ENCODE results near the gene RNF168.
A peak's percentile ranks its signal among the peaks of the same experiment; 100 is the strongest.
"Not testable (repeated sequence)": the region's sequence is repeated elsewhere in the genome, so short reads cannot be mapped to it uniquely, and the experiment has no call there.

RNF168 gene, protein sequence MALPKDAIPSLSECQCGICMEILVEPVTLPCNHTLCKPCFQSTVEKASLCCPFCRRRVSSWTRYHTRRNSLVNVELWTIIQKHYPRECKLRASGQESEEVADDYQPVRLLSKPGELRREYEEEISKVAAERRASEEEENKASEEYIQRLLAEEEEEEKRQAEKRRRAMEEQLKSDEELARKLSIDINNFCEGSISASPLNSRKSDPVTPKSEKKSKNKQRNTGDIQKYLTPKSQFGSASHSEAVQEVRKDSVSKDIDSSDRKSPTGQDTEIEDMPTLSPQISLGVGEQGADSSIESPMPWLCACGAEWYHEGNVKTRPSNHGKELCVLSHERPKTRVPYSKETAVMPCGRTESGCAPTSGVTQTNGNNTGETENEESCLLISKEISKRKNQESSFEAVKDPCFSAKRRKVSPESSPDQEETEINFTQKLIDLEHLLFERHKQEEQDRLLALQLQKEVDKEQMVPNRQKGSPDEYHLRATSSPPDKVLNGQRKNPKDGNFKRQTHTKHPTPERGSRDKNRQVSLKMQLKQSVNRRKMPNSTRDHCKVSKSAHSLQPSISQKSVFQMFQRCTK
- total RNA-seq = 136 to 252 (median 198) reads per million in 4 experiments

DNA sequence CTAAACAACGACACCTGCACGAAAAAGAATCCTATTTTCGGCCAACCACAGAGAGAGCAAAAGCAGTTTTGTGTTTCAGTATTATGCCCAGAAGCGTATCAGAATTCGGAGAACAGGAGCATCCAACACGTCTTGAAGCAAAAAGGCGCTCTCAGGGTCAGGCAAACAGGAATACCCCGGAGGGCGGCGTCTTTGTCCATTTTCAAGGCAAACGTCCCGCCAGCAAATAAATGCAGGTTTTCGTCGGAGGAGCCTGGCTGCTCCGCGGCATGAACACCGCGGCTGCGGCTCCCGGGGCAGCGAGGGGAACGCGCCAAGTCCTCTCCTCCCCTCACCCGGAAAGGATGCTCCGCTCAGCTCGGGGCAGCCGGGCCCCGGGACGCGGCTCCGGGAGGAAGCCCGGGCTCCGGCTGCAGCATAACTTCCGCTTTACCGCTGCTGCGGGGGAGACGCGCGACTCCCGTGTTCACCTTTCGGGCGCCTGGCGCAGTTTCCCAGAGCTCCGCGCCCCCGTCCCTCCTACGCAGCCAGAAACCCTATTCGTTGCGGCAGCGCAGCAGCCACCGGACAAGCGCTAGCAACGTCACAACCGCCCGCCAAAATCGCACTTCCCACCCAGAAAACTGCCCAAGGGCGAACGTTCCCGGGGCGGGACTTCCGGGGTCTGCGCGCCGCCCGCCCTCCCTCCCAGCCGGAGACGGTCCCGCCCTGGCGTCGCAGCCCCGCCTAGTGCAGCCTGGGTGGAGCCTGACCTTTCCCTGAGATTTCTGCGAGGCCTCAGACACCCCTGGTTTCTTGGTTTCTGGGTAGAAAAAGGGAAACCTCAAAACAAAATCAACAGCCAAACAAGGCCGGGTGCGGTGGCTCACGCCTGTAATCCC is at the start of gene RNF168:
Gene RNF168, minus strand, starts transcription at position 573 of the 881 bp plus-strand sequence. CDS start 595 bp downstream, outside the sequence.
- DNase-seq = peak; percentile 85

DNA sequence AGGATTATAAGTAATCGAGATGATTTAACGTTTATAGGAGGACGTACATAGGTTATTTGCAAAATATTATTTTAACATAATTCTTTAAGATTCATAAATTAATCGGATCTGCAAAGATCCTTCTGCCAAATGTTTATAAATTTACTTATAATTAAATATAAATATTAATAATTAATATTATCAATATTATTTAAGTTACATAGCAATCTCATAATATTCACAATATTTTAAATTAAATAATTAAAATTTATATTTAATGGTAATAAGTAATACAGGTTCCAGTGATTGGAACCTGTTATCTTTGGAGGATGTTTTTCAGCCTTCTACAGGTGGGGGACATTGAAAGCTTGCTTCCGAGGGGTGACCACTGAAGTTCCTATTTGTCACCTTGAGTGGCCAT is 48.7 kb upstream of the RNF168 start:
- no peak for DNase-seq

DNA sequence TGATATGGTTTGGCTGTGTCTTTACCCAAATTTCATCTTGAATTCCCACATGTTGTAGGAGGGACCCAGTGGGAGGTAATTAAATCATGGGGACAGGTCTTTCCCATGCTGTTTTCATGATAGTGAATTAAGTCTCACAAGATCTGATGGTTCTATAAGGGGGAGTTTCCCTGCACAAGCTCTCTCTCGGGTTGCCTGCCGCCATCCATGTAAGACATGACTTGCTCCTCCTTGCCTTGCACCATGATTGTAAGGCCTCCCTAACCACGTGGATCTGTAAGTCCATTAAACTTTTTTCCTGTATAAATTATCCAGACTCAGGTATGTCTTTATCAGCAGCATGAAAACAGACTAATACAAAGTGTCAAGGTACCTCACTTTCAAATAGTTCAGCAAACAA is 46.6 kb upstream of the RNF168 start:
- DNase-seq = not testable (repeated sequence)

DNA sequence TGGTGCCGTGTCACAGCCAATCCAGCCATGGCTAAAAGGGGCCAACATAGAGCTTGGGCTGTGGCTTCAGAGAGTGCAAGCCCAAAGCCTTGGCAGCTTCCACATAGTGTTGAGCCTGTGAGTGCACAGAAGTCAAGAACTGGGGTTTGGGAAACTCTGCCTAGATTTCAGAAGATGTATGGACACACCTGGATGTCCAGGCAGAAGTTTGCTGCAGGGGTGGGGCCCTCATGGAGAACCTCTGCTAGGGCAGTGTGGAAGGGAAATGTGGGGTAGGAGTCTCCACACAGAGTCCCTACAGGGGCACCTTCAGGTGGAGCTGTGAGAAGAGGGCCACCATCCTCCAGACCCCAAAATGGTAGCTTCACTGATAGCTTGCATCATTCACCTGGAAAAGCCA is 45.7 kb upstream of the RNF168 start:
- not testable (repeated sequence) for DNase-seq

DNA sequence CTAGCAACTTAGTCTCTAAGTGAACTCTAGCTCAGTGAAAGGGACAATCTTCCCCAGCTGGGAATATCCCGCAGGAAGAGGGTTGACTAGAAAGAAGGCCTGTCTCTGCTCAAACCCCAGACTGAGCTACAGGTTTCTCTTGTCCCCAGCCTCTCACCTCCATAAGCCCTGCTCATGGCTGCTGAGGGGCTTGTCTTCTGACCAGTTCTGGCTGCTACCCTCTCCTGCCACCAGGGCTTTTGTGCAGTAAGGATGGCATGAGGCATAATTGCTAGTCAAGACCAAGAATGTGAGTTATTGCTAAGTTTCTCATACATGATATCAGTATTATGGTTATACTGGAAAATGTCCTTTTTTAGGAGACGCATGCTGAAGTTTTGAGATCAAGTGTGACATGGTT is 43.5 kb upstream of the RNF168 start:
- DNase-seq = no peak

DNA sequence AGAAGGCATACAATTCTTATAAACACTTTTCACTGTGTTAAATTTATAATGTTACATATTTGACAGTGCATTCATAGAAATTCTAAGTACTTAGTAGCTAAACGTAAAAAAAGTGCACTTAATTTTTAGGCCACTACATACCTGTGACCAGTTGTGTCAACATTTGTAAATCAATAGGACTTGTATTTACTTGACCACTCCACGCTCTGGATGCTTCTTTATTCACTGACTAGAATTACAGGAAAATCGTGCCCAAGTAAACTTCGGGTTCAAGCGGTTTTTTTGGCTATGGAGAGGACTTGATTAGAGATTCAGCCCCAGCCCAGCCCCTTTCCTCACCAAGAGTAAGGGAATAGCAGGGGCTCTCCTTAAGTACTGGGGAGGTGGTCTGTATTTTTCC is 43.0 kb upstream of the RNF168 start:
- no peak for DNase-seq

DNA sequence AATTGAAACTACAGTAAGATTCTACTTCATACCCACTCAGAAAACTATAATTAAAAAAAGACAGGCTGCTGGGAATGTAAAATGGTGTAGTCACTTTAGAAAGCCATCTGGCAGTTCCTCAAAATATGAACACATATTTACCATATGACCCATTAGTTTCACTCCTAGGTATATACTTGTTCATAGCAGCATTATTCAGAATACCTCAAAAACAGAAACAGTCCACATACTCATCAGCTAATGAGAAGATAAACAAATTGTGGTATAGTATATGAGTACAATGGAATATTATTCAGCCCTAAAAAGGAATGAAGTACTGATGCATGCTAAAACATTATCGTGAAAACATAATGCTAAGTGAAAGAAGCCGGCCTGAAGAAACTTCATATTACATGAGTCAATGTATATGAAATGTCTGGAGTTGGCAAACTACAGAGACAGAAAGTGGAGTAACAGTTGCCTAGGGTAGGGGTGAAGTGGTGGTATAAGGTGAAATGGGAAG is 41.0 kb upstream of the RNF168 start:
- no peak for DNase-seq

DNA sequence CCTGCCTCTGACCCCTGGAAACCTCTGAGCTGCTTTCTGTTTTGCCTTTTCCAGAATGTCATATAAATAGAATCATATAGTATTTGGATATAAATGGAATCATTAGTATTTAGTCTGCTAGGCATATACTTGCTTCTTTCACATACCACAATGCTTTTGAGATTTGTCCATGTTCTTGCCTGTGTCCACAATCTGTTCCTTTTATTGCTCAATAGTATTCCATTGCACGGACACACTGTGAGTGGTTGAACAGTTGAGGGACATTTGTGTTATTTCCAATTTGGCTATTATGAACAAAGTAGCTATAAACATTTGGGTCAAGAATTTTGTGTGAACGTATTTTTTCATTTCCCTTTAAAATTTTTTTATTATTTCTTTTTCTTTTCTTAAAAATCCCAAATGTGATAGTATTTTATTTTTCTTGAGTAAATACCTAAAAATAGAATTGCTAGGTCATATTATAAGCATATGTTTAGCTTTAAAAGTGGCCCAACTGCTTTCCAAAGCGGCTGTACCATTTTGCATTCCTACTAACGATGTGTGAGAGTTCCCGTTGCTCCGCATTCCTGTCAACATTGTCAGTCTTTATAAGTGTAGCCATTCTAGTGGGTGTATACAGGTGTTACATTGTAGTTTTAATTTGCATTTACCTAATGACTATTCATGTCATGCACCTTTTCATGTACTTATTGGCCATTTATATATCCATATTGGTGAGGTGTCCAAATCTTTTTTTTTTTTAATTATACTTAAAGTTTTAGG is 38.3 kb upstream of the RNF168 start:
- no peak for DNase-seq

DNA sequence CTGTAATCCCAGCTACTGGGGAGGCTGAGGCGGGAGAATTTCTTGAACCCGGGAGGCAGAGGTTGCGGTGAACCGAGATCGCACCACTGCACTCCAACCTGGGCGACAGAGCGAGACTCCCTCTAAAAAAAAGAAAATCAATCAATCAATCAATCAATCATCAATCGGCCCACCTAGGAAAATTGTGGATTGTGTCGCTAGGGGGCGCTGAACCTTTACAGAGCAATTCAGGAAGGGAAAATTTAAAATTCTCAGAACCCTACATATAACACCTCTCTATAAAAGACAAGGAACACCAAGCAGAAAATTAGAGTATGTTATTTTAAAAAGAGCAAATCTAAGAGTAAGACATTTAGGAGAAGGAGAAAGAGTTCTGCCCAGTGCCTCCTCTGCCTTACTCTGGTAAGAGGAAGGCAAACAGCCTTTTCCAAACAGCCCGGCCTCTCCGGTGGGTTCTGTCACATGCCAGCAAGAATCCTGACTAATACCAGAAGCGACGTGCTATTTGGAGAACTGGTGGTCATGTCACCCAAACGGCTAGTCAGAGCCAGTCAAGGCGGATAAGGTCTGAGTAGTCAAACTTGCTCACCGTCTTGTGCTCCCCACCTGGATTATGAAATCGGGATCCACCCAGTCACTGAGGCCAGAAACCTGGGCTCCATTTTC is 33.9 kb upstream of the RNF168 start:
- peak; percentile 57 for DNase-seq

DNA sequence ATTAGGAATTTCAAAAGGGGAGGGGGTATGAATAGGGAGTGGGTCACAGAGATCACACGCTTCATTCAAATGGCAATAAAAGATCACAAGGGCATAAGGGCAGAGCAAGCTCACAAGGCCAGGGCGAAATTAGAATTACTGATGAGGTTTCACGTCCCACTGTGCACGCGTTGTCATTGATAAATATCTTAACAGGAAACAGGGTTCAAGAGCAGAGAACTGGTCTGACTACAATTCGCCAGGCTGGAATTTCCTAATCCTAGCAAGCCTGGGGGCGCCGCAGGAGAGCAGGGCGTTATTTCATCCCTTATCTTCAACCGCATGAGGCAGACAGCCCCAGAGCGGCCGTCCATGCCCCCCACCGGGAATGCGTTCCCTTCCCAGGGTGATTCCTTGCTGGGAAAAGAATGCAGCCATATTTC is 29.7 kb upstream of the RNF168 start:
- no peak for DNase-seq

DNA sequence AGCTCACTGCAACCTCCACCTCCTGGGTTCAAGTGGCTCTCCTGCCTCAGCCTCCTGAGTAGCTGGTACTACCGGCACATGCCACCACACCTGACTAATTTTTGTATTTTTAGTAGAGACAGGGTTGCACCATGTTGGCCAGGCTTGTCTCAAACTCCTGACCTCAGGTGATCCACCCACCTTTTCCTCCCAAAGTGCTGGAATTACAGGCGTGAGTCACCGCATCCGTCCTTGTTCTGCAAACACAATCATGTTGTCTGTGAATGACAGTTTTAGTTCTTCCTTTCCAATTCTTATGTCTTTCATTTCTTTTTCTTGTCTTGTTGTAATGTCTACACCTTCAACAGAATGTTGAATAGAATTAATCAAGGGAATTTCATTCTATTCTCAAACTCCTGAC is 27.9 kb upstream of the RNF168 start:
- DNase-seq = no peak

DNA sequence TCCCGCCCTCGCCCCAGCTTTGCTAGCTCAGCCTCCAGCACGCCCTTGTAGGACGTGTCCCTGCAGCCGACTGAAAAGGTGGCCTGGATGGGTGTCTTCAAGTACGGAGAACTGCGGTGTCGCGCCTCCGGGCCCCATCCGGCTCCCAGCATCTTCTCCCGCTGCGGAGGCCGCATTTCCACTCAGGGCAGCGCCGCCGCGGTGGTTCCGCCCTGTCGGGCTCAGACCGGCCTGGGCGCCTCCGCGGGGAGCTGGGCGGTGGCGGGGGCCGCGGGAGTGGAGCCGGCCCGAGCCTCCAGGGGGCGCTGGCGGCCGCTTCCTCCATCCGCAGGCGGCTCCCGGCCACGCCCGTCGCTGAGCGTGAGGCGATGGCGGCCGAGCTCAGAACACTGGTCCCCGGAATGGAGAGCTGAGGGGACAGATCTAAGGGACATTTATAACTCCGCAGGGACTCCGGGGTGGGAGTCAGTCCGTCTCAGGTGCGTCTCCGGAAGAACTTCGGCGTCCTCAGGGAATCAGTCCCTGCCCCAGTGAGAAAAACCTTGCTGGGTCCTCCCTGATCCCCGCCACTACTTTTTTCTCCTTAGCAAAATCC is 25.2 kb upstream of the RNF168 start:
- peak; percentile 51 for DNase-seq

DNA sequence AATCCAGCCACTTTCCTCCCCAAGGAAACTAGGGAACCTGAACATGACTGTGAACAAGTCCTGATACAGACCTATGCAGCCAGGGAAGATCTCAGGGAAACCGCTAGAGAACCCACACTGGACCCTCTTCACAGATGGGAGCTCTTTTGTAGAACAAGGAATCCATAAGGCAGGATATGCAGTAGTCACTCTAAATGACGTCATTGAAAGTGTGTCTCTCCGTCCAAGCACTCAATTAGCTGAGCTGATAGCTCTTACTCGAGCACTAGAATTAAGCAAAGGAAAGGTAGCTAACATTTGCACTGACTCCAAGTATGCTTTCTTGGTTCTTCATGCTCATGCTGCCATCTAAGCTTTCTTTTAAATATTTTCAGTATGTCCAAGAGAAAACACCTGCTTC is 21.6 kb upstream of the RNF168 start:
- no peak for DNase-seq

DNA sequence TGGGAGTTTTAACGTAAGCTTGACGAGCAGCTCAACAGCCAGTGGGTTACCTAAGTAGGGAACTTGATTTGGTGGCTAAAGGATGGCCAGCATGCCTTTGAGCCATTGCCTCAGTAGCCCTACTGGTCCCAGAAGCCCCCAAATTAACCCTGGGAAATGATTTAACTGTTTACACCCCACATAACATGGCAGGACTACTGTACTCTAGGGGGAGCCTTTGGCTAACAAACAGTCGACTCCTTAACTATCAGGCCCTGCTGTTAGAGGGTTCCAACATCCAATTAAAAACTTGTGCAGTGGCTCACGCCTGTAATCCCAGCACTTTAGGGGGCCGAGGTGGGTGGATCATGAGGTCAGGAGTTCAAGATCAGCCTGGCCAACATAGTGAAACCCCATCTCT is 21.0 kb upstream of the RNF168 start:
- DNase-seq = no peak

DNA sequence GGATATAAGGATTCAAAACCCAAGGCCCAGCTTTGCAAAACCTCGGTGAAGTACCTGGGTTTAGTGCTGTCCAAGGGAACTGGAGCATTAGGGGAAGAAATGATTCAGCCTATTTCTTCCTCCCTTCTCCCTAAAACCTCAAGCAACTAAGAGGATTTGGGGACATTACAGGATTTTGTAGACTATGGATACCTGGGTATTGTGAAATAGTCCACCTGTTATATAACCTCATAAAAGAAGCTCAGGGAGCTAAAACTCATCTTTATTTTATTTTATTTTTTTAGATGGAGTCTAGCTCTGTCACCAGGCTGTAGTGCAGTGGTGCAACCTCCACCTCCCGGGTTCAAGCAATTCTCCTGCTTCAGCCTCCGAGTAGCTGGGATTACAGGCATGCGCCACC is 20.3 kb upstream of the RNF168 start:
- no peak for DNase-seq

DNA sequence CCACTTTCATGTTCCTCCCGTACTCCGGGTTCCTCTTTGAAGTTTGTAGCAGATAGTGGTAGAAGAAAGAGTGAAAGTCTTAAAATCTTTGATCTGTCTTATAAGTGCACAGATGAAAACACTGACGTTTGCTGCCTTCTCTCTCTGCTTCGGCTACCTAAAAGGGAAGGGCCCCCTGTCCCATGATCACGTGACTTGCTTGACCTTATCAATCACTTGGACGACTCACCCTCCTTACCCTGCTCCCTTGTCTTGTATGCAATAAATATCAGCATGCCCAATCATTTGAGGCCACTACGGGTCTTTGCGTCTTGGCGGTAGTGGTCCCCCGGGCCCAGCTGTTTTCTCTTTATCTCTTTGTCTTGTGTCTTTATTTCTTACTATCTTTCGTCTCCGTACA is 17.7 kb upstream of the RNF168 start:
- not testable (repeated sequence) for DNase-seq

DNA sequence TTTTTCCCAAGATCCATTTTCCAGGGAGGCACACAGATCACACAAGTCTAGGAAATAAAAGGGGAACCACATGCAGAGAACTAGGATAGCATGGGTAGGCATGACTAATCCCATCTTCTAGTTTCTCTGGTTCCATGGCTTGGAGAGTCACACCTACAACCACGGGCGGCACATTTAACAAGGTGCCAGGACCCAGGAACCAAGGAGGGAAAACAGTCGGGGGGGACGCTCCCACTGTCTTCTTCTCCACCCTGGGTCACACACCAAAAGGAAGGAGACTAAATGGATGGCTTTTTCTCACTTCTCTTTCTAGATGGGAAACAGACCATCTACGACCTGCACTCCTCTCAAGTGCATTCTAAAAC is 16.1 kb upstream of the RNF168 start:
- DNase-seq = no peak

DNA sequence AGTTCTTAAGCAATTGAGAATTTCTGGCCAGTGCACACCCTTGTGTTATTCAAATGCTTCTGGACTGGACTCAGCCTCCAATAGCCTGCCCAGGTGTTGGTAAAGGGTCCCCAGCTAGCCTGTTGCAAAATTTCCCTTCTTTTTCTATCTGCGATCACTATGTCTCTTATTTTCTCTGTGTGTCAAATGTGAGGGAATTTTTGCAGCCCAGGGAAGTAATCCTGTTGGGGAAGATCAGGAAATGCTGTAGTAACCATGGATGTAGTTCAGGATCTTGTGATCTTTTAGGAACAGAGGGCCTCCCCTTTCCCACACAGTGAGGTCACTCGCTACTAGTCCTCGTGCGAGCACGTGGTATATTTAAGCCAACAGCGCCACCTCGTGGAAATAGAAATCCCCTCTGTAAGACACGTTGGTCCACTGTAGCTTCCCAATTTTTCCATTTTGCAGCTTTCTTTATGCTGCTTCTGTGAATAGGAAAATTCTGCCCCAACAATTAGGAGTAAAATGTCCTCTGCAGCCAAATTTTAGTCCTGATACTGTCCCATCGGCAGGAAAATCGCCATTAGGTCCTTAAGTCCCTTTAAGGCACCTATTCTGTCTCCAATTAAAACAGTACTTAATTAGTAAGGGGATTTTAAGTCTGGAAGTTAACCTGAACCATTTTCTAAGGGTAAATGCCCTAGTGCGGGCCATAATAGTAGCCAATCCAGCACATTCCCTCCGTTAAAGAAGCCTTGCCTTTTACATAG is 15.6 kb upstream of the RNF168 start:
- DNase-seq = peak; percentile 11

DNA sequence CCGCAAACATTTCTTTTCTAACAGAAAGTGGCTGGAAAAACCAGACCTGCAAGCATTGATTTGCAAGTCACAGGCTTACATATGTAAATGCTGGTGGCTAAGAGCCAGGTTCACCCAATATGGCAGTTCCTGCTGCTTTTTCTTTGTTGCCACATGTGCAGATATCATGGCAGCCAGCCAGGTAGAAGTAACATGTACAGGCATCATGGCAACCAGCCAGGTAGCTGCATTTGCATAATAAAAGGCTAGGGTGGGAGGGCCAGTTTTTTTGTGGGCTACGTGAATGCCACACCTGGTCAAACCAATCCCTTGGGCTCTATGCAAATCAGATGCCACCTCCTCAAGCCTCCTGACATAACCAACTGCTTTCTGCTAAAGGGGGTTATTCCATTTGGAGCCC is 14.4 kb upstream of the RNF168 start:
- DNase-seq = no peak

DNA sequence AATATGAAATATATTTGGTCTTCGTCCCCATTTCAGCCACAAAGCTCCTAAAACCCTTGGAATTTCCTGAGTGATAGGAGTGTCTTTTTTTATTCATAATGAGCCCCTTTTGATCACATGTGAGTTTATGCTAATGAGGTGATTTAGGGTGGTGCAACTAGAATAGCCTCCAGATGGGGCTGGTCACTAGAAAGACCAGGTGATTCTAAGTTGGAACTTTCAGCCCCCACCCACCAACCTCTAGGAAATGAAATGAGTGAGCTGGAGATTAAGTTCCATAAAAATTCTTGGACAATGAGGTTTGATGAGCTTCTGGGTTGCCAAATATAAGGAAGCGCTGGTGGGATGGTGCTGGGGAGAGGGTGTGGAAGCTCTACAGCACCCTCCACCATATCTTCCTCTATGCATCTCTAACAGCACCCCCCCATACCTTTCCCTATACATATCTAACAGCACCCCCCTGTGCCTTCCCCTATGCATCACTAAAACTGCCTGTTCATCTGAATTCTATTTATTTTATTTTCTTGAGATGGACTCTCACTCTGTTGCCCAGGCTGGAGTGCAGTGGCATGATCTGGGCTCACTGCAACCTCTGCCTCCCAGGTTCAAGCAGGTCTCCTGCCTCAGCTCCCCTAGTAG is 13.7 kb upstream of the RNF168 start:
- DNase-seq = no peak
